ENCODE data around the gene PCSK2. TPM values are rescaled to one million over a fixed set of nuclear protein-coding genes. Genes with fewer than 3 reads are reported as not detected.

PCSK2 gene
- total RNA-seq, 1 experiment from 2014 or later, result not detected

- intact Hi-C loops (cut with micrococcal nuclease; ENCODE audit: unreplicated experiment), result no loop called here
- no peak for TF ChIP-seq CTCF (IDR thresholded peaks at IDR 0.05; ENCODE audit: insufficient read depth in 1 of 2, low read depth in 1 of 2, low read length in 1 of 2, severe bottlenecking in 1 of 2, unreplicated experiment in 1 of 2)
- Histone ChIP-seq H3K36me3 (ENCODE audit: control insufficient read depth, insufficient read depth, low read length) (no peaks in the 10 kb centered on the region), H3K27me3 (replicated peaks; ENCODE audit: control insufficient read depth, insufficient read depth, low read length) (no peaks in the 10 kb centered on the region; the same call in 1 of the 2 replicates), H3K9me3 (no peaks in the 10 kb centered on the region), H3K4me3 (ENCODE audit: low read depth, low read length) (no peak overlapping the region), H3K4me1 (no peaks in the 10 kb centered on the region)
- POLR2A ChIA-PET, result no interaction called here
- Mint-ChIP-seq H3K4me3 (ENCODE audit: unreplicated experiment) (no peak overlapping the region), H3K4me1 (ENCODE audit: low read depth, unreplicated experiment) (no peaks in the 10 kb centered on the region), H3K27ac (ENCODE audit: unreplicated experiment) (no peak overlapping the region), H3K9me3 (ENCODE audit: unreplicated experiment) (no peaks in the 10 kb centered on the region), H3K27me3 (ENCODE audit: insufficient read depth, unreplicated experiment) (peaks cover 19% of the 10 kb centered on the region), H3K36me3 (ENCODE audit: insufficient read depth, unreplicated experiment) (peaks cover 5% of the 10 kb centered on the region)
- DNase-seq, result no peak
- no TSS peak for BruUV-seq (replicated peaks)
- CTCF ChIA-PET, result interaction anchor here (0.6 kb wide), 1 partner anchor 69 kb away, joined by 12 read pairs; no protein-coding TSS in a partner anchor
Observed at GRCh38 chr20:17379651-17380050, 152.8 kb downstream of the PCSK2 start.

GRCh38 chr20:17380801-17381200 lies 154.0 kb downstream of the PCSK2 start:
- TF ChIP-seq CTCF (IDR thresholded peaks at IDR 0.05; ENCODE audit: insufficient read depth in 1 of 2, low read depth in 1 of 2, low read length in 1 of 2, severe bottlenecking in 1 of 2, unreplicated experiment in 1 of 2), result no peak
- H3K36me3 Mint-ChIP-seq (ENCODE audit: insufficient read depth, unreplicated experiment), result peaks cover 5% of the 10 kb centered on the region
- POLR2A ChIA-PET, result no interaction called here
- intact Hi-C loops (cut with micrococcal nuclease; ENCODE audit: unreplicated experiment), result no loop called here
- no peaks in the 10 kb centered on the region for H3K4me1 Mint-ChIP-seq (ENCODE audit: low read depth, unreplicated experiment)
- Histone ChIP-seq H3K9me3 (no peaks in the 10 kb centered on the region), H3K27me3 (replicated peaks; ENCODE audit: control insufficient read depth, insufficient read depth, low read length) (no peaks in the 10 kb centered on the region; the same call in 1 of the 2 replicates), H3K36me3 (ENCODE audit: control insufficient read depth, insufficient read depth, low read length) (no peaks in the 10 kb centered on the region), H3K4me1 (no peaks in the 10 kb centered on the region), H3K4me3 (ENCODE audit: low read depth, low read length) (no peak overlapping the region)
- H3K9me3 Mint-ChIP-seq (ENCODE audit: unreplicated experiment), result no peaks in the 10 kb centered on the region
- BruUV-seq (replicated peaks), result no TSS peak
- DNase-seq, result no peak
- no peak overlapping the region for H3K27ac Mint-ChIP-seq (ENCODE audit: unreplicated experiment)
- H3K4me3 Mint-ChIP-seq (ENCODE audit: unreplicated experiment), result no peak overlapping the region
- H3K27me3 Mint-ChIP-seq (ENCODE audit: insufficient read depth, unreplicated experiment), result peaks cover 19% of the 10 kb centered on the region
- CTCF ChIA-PET, result no interaction called here

GRCh38 chr20:17381724-17382123 lies 154.9 kb downstream of the PCSK2 start:
- no peak for TF ChIP-seq CTCF (IDR thresholded peaks at IDR 0.05; ENCODE audit: insufficient read depth in 1 of 2, low read depth in 1 of 2, low read length in 1 of 2, severe bottlenecking in 1 of 2, unreplicated experiment in 1 of 2)
- Mint-ChIP-seq H3K9me3 (ENCODE audit: unreplicated experiment) (no peaks in the 10 kb centered on the region), H3K27me3 (ENCODE audit: insufficient read depth, unreplicated experiment) (peaks cover 22% of the 10 kb centered on the region), H3K27ac (ENCODE audit: unreplicated experiment) (no peak overlapping the region), H3K36me3 (ENCODE audit: insufficient read depth, unreplicated experiment) (peaks cover 5% of the 10 kb centered on the region), H3K4me1 (ENCODE audit: low read depth, unreplicated experiment) (no peaks in the 10 kb centered on the region), H3K4me3 (ENCODE audit: unreplicated experiment) (no peak overlapping the region)
- DNase-seq, result no peak
- intact Hi-C loops (cut with micrococcal nuclease; ENCODE audit: unreplicated experiment), result no loop called here
- Histone ChIP-seq H3K4me1 (no peaks in the 10 kb centered on the region), H3K27me3 (replicated peaks; ENCODE audit: control insufficient read depth, insufficient read depth, low read length) (no peaks in the 10 kb centered on the region; the same call in 1 of the 2 replicates), H3K4me3 (ENCODE audit: low read depth, low read length) (no peak overlapping the region), H3K9me3 (no peaks in the 10 kb centered on the region), H3K36me3 (ENCODE audit: control insufficient read depth, insufficient read depth, low read length) (no peaks in the 10 kb centered on the region)
- no TSS peak for BruUV-seq (replicated peaks)
- ChIA-PET POLR2A (no interaction called here), CTCF (no interaction called here)
